ENCODE measurements around the gene PCSK1.

DNA sequence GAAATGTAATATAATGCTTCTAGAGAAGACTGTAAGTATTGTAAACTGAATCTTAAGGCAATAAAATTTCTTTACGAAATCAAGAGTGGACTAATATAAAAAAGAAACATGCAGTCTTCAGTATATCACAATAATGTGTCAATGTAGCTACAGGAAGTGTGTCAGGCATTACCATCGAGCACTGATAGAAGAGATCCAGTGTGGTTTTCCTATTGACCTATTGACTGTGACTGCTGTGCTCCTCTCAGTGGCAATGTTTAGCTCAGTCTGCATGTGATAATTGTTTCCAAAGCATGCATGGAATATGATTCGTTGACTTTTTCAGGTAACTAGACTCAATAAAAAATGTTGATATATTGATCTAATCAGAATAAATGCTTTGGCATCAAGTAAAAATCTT, 20.3 kb upstream of the PCSK1 start:
- no peak for TF ChIP-seq POLR2AphosphoS5 (IDR thresholded peaks at IDR 0.05)
- TF ChIP-seq, protein P1, sequence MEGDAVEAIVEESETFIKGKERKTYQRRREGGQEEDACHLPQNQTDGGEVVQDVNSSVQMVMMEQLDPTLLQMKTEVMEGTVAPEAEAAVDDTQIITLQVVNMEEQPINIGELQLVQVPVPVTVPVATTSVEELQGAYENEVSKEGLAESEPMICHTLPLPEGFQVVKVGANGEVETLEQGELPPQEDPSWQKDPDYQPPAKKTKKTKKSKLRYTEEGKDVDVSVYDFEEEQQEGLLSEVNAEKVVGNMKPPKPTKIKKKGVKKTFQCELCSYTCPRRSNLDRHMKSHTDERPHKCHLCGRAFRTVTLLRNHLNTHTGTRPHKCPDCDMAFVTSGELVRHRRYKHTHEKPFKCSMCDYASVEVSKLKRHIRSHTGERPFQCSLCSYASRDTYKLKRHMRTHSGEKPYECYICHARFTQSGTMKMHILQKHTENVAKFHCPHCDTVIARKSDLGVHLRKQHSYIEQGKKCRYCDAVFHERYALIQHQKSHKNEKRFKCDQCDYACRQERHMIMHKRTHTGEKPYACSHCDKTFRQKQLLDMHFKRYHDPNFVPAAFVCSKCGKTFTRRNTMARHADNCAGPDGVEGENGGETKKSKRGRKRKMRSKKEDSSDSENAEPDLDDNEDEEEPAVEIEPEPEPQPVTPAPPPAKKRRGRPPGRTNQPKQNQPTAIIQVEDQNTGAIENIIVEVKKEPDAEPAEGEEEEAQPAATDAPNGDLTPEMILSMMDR (IDR thresholded peaks at IDR 0.05), result no peak

Data from esophagus muscularis mucosa (tissue), 3 donors.